ENCODE measurements around the gene PEPD.

PEPD gene

DNA sequence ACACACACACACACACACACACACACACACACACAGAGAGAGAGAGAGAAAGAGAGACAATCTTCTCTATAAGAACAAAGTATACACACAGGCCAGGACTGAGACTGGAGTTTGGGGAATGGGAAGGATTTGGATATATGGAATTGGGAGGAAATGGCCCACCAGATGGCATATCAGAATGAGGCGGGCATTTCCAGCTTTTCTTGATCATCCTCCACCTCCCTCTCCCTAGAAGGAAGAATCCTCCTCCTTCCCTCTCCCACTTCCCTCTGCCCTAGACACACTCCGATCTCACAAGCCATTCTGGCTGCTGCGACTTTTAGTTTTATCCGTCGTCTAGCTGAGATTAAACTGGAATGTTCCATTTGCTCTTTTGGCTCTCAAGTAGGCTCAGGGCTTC, 158.1 kb downstream of the PEPD start:
- Histone ChIP-seq H2AFZ (ENCODE audit: low read length) (no peak overlapping the region), H3K4me3 (ENCODE audit: low read length, poor library complexity, severe bottlenecking) (no peak overlapping the region), H3K36me3 (ENCODE audit: insufficient read depth, low read length) (no peaks in the 10 kb centered on the region), H4K20me1 (ENCODE audit: insufficient read depth, low read length, poor library complexity, severe bottlenecking) (no peaks in the 10 kb centered on the region), H3K9ac (ENCODE audit: low read depth, low read length, poor library complexity, severe bottlenecking) (no peak overlapping the region), H3K27me3 (ENCODE audit: insufficient read depth, low read length, poor library complexity, severe bottlenecking) (no peaks in the 10 kb centered on the region), H3K79me2 (ENCODE audit: insufficient read depth, low read length) (no peaks in the 10 kb centered on the region), H3K9me2 (replicated peaks; ENCODE audit: low read depth, low read length) (no peaks in the 10 kb centered on the region), H3K4me1 (ENCODE audit: insufficient read depth, low read length, poor library complexity, severe bottlenecking) (no peaks in the 10 kb centered on the region), H3F3A (ENCODE audit: low read depth) (no peaks in the 10 kb centered on the region), H3K4me2 (ENCODE audit: low read depth, low read length, poor library complexity, severe bottlenecking) (no peak overlapping the region), H3K9me3 (ENCODE audit: insufficient read depth, low read depth, low read length) (no peaks in the 10 kb centered on the region)
- TF ChIP-seq EZH2phosphoT487 (IDR thresholded peaks at IDR 0.05; ENCODE audit: borderline replicate concordance), result no peak
- TF ChIP-seq, protein P1, sequence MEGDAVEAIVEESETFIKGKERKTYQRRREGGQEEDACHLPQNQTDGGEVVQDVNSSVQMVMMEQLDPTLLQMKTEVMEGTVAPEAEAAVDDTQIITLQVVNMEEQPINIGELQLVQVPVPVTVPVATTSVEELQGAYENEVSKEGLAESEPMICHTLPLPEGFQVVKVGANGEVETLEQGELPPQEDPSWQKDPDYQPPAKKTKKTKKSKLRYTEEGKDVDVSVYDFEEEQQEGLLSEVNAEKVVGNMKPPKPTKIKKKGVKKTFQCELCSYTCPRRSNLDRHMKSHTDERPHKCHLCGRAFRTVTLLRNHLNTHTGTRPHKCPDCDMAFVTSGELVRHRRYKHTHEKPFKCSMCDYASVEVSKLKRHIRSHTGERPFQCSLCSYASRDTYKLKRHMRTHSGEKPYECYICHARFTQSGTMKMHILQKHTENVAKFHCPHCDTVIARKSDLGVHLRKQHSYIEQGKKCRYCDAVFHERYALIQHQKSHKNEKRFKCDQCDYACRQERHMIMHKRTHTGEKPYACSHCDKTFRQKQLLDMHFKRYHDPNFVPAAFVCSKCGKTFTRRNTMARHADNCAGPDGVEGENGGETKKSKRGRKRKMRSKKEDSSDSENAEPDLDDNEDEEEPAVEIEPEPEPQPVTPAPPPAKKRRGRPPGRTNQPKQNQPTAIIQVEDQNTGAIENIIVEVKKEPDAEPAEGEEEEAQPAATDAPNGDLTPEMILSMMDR (conservative IDR thresholded peaks at IDR 0.05; ENCODE audit: low read length), result no peak

DNA sequence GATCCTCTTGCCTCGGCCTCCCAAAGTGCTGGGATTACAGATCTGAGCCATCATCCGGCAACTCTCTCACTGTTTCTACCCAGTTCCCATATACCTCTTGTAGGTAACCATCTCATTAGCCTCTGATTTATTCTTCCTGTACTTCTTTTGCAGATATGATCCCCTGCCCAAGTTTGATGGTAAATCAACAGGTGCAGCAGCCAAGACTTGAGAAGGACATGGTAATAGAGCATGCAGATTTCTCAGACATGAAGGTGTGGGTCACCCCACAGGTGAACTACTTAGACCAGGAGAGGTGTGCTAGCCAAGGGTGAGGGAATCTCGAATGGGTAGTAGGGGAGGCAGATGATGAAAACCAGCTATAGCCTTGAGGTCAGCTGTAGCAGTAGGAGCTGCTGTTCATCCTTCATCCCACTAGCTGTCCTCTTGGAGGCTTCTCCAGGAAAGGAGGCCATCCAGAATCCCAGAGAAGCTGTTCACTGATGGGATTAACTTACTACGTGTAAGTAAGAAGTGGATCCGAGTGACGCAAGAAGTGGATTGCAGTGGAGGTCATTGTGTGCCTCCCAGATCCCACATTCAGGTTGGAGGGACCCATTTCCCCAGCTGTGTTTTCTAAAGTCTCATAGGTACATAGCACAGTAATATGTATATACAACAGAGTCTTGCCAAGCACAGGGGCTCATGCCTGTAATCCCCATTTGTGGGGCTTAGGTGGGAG, 158.9 kb downstream of the PEPD start:
- Histone ChIP-seq H3K4me3 (ENCODE audit: low read length, poor library complexity, severe bottlenecking) (no peak overlapping the region), H3K9ac (ENCODE audit: low read depth, low read length, poor library complexity, severe bottlenecking) (no peak overlapping the region), H3K9me3 (ENCODE audit: insufficient read depth, low read depth, low read length) (no peaks in the 10 kb centered on the region), H3K36me3 (ENCODE audit: insufficient read depth, low read length) (no peaks in the 10 kb centered on the region), H3K9me2 (replicated peaks; ENCODE audit: low read depth, low read length) (no peaks in the 10 kb centered on the region), H3K27me3 (ENCODE audit: insufficient read depth, low read length, poor library complexity, severe bottlenecking) (no peaks in the 10 kb centered on the region), H3F3A (ENCODE audit: low read depth) (no peaks in the 10 kb centered on the region), H4K20me1 (ENCODE audit: insufficient read depth, low read length, poor library complexity, severe bottlenecking) (no peaks in the 10 kb centered on the region), H3K4me2 (ENCODE audit: low read depth, low read length, poor library complexity, severe bottlenecking) (no peak overlapping the region), H3K79me2 (ENCODE audit: insufficient read depth, low read length) (no peaks in the 10 kb centered on the region), H2AFZ (ENCODE audit: low read length) (no peak overlapping the region), H3K4me1 (ENCODE audit: insufficient read depth, low read length, poor library complexity, severe bottlenecking) (no peaks in the 10 kb centered on the region)
- TF ChIP-seq EZH2phosphoT487 (IDR thresholded peaks at IDR 0.05; ENCODE audit: borderline replicate concordance), result no peak
- TF ChIP-seq, protein P1 (conservative IDR thresholded peaks at IDR 0.05; ENCODE audit: low read length), result no peak

DNA sequence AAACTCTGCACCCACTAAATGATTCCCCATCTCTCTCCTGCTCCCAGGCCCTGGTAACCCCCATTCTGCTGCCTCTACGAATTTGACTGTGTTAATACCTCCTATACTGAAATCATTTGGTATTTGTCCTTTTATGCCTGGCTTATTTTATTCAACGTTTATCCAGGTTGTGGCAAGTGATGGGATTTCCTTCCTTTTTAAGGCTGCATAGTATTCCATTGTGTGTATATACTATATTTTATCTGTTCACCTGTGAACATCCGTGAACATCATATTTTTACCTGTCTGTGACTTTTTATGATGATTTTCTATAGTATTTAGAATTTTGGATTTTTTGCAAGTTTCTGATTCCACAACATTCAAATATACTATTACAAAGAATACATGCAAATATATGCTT, 162.0 kb downstream of the PEPD start:
- Histone ChIP-seq H3K9me3 (ENCODE audit: insufficient read depth, low read depth, low read length) (0 out of 2 replicates have a peak, but pooled peaks cover 7% of the 10 kb centered on the region), H3K4me3 (ENCODE audit: low read length, poor library complexity, severe bottlenecking) (no peak overlapping the region), H4K20me1 (ENCODE audit: insufficient read depth, low read length, poor library complexity, severe bottlenecking) (no peaks in the 10 kb centered on the region), H2AFZ (ENCODE audit: low read length) (no peak overlapping the region), H3K36me3 (ENCODE audit: insufficient read depth, low read length) (no peaks in the 10 kb centered on the region), H3K9ac (ENCODE audit: low read depth, low read length, poor library complexity, severe bottlenecking) (no peak overlapping the region), H3K79me2 (ENCODE audit: insufficient read depth, low read length) (no peaks in the 10 kb centered on the region), H3F3A (ENCODE audit: low read depth) (no peaks in the 10 kb centered on the region), H3K9me2 (replicated peaks; ENCODE audit: low read depth, low read length) (no peaks in the 10 kb centered on the region), H3K4me2 (ENCODE audit: low read depth, low read length, poor library complexity, severe bottlenecking) (no peak overlapping the region), H3K4me1 (ENCODE audit: insufficient read depth, low read length, poor library complexity, severe bottlenecking) (no peaks in the 10 kb centered on the region), H3K27me3 (ENCODE audit: insufficient read depth, low read length, poor library complexity, severe bottlenecking) (no peaks in the 10 kb centered on the region)
- no peak for TF ChIP-seq EZH2phosphoT487 (IDR thresholded peaks at IDR 0.05; ENCODE audit: borderline replicate concordance)
- TF ChIP-seq, protein P1 (conservative IDR thresholded peaks at IDR 0.05; ENCODE audit: low read length), result no peak
